Heart left ventricle (tissue), 16 donors: Measurements from ENCODE around the gene CD96. TPM values are rescaled to one million over a fixed set of nuclear protein-coding genes. Genes with fewer than 3 reads are reported as not detected.

Source experiments
- ATAC-seq, 4 donors: fragments of 200-7000 bp; cut with Tn5 transposase; one replicate each; pipeline ENCODE4 v1.9.1; 2020 to 2022; ENCODE audit warnings: moderate library complexity in 4 of 4, mild to moderate bottlenecking in 3 of 4, moderate number of reproducible peaks in 1 of 4
- DNase-seq, 5 donors: peaks; one replicate each; pipeline ENCODE4 v3.0.0-alpha.2; 2020
- H3K27ac ChIP-seq, 12 donors: fragments of 200-600 bp; sonication (generic) in 4 of 12; one replicate each; pipeline versions ENCODE4 v1.5.0 to v1.8.0; 2016 to 2022; ENCODE audit warnings: mild to moderate bottlenecking in 2 of 12
- H3K27me3 ChIP-seq, 9 donors: fragments of 200-600 bp; sonication (generic) in 2 of 9; one replicate each; pipeline versions ENCODE4 v1.5.1 to v1.8.0; 2016 to 2022; ENCODE audit warnings: mild to moderate bottlenecking in 3 of 9
- H3K36me3 ChIP-seq, 9 donors: fragments of 200-600 bp; sonication (generic) in 2 of 9; one replicate each; pipeline versions ENCODE4 v1.5.0 to v1.8.0; 2018 to 2022; ENCODE audit warnings: mild to moderate bottlenecking in 2 of 9
- H3K4me1 ChIP-seq, 12 donors: fragments of 200-600 bp; sonication (generic) in 4 of 12; one replicate each; pipeline versions ENCODE4 v1.5.0 to v1.8.0; 2016 to 2022; ENCODE audit warnings: mild to moderate bottlenecking in 3 of 12
- H3K4me3 ChIP-seq, 12 donors: fragments of 200-600 bp; sonication (generic) in 4 of 12; one replicate each; pipeline versions ENCODE4 v1.5.0 to v1.8.0; 2017 to 2022; ENCODE audit warnings: mild to moderate bottlenecking in 9 of 12, moderate library complexity in 4 of 12
- H3K9me3 ChIP-seq, 12 donors: fragments of 200-600 bp; sonication (generic) in 4 of 12; one replicate each; pipeline versions ENCODE4 v1.5.0 to v1.8.0; 2016 to 2022; ENCODE audit warnings: mild to moderate bottlenecking in 1 of 12
- POLR2A ChIP-seq, 2 donors: fragments of 450-650 bp; IDR thresholded peaks; one replicate each; pipeline ENCODE4 v1.6.1; 2017; ENCODE audit warnings: antibody characterized with exemption in 2 of 2, mild to moderate bottlenecking in 2 of 2, moderate library complexity in 2 of 2
- WGBS, 4 donors: extraction: QIAGEN DNeasy Blood & Tissue Kit in 2 of 4; methylation state at CpG; one replicate each; pipeline versions ENCODE4 v1.1.5 to v1.1.7; 2013 to 2018; 5-methylcytosine and 5-hydroxymethylcytosine counted together
- intact Hi-C, 10 donors: fragments of 100-400 bp; cut with DNase I; formaldehyde crosslinking; loops; one replicate each; pipeline versions ENCODE4 v1.11.1 to v1.14.2; 2022
- polyA plus RNA-seq, 2 donors: library from polyadenylated mRNA; stranded (reverse); fragments of 200-250 nt; gene quantifications; one replicate each; pipeline ENCODE4 v1.2.3, GENCODE V29; 2013
- total RNA-seq, 9 donors: library from RNA; depleted of rRNA in 2 of 9; stranded (reverse); fragments of >200 nt in 2 of 9; fragmentation: NEBNext Ultra II Directional in 3 of 9; extraction: Animal tissue kit (Norgen Biotek cat#: 25700) in 3 of 9; gene quantifications; one replicate each; pipeline versions ENCODE4 v1.1.0 to v1.2.4, GENCODE V29; 2016 to 2023
- TF ChIP-seq, protein P1 (sequence below), 12 donors: fragments of 200-600 bp; sonication (generic) in 4 of 12; IDR thresholded peaks; one replicate each; pipeline versions ENCODE4 v1.5.0 to v1.8.0; 2018 to 2022; ENCODE audit warnings: antibody characterized with exemption in 12 of 12, mild to moderate bottlenecking in 5 of 12
- donor health status: ischemic (EF 13 %, LVEDD 7.1; RV severe dilation, severe dysfunction).
- donor health status: healthy with polysubstance abuse.
- donor health status: DM: no; HTN: yes; CAD: no.
- donor health status: DM: no; HTN: no; CAD: no.
- donor health status: ischemic (EF 25% LVEDD 6.9; RV normal size, moderate dysfunction).
- donor health status: ischemic (EF 25% LVEDD 5.7; RV mildly dilated, moderate dysfunction).
- donor health status: healthy.
- donor health status: DM: yes; HTN: yes; CAD: no.
- donor health status: ischemic (EF 35%, LVEDD 5.7; RV mildly dilated, moderate dysfunction).
- donor health status: nonischemic (EF 11% LVEDD 7.7; RV severe dilation, severe dysfunction).
- donor health status: DM: yes; HTN: yes; CAD: no.
- donor health status: PGD.
- donor health status: ischemic (EF 29% LVEDD 5.4; RV normal size, mild dysfunction).
- donor health status: nonischemic (EF 23%, LVEDD 6.1; RV moderate dilation, normal function).

Gene CD96
- total and polyA plus RNA-seq, 11 donors: 0.08 to 4.4 (median 0.28) TPM; not detected in 4

DNA sequence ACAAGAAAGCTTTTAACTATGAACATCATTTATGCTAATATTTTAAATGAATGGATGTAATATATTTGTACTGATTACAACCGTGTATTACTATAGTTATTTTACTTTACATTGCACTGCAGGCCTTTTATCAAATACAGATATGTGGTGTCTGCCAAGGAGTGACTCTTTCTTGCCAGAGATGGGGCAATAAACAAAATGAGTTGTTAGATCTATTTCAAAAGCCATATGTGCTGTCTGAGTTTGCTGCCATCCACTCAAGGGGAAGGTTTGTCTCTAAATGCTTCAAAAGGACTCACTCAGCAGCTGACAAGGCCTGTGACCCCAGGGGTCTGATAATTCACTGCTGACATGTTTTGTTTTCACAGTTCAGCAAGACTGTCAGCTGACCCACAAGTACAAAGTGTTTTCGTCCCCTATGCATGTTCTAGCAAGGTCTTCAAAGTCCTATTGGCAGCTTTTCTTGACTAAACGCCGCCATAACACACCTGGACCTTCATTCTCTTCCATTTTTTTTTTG, 94.4 kb downstream of the CD96 start:
- intact Hi-C loops: no loop called here
- DNase-seq (no peak), ATAC-seq (no peak)
- Histone ChIP-seq H3K27ac (no peak overlapping the region), H3K4me3 (no peak overlapping the region), H3K36me3 (no peaks in the 10 kb centered on the region), H3K4me1 (no peaks in the 10 kb centered on the region), H3K9me3 (peaks cover 0 to 3% (median 0%) of the 10 kb centered on the region in 12 donors), H3K27me3 (no peaks in the 10 kb centered on the region)
- no peak for TF ChIP-seq POLR2A (IDR thresholded peaks at IDR 0.05)
- TF ChIP-seq, protein P1, sequence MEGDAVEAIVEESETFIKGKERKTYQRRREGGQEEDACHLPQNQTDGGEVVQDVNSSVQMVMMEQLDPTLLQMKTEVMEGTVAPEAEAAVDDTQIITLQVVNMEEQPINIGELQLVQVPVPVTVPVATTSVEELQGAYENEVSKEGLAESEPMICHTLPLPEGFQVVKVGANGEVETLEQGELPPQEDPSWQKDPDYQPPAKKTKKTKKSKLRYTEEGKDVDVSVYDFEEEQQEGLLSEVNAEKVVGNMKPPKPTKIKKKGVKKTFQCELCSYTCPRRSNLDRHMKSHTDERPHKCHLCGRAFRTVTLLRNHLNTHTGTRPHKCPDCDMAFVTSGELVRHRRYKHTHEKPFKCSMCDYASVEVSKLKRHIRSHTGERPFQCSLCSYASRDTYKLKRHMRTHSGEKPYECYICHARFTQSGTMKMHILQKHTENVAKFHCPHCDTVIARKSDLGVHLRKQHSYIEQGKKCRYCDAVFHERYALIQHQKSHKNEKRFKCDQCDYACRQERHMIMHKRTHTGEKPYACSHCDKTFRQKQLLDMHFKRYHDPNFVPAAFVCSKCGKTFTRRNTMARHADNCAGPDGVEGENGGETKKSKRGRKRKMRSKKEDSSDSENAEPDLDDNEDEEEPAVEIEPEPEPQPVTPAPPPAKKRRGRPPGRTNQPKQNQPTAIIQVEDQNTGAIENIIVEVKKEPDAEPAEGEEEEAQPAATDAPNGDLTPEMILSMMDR (IDR thresholded peaks at IDR 0.05): no peak
- 34 to 40% (median 38%) methylated on average over 4 of the region's 4 CpGs for WGBS, 4 donors

DNA sequence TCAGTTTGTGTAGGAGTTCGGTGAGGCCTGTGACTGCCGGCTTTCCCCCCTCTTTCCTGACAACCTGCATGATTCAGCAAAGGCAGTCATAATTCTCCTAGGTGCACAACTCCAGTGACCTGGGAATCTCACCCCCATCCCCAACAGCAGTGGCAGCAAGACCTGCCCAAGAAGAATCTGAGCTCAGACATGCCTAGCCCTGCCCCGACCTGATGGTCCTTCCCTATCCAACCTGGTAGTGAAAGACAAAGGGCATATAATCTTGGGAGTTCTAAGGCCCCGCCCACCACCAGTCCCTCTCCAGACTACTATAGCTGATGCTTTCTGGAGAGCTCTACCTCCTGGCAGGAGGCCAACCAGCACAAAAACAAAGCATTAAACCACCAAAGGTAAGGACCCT, 97.3 kb downstream of the CD96 start:
- no peak for DNase-seq
- H3K27ac ChIP-seq: no peak overlapping the region
- peaks cover 0 to 18% (median 0%) of the 10 kb centered on the region in 12 donors for H3K9me3 ChIP-seq
- H3K4me3 ChIP-seq: no peak overlapping the region
- no peaks in the 10 kb centered on the region for H3K27me3 ChIP-seq
- WGBS, 4 donors: 75 to 90% (median 87%) methylated on average over 2 to 4 of the region's 4 CpGs
- no peaks in the 10 kb centered on the region for H3K4me1 ChIP-seq
- TF ChIP-seq, protein P1 (IDR thresholded peaks at IDR 0.05): no peak
- H3K36me3 ChIP-seq: no peaks in the 10 kb centered on the region
- ATAC-seq: no peak
- intact Hi-C loops: no loop called here

DNA sequence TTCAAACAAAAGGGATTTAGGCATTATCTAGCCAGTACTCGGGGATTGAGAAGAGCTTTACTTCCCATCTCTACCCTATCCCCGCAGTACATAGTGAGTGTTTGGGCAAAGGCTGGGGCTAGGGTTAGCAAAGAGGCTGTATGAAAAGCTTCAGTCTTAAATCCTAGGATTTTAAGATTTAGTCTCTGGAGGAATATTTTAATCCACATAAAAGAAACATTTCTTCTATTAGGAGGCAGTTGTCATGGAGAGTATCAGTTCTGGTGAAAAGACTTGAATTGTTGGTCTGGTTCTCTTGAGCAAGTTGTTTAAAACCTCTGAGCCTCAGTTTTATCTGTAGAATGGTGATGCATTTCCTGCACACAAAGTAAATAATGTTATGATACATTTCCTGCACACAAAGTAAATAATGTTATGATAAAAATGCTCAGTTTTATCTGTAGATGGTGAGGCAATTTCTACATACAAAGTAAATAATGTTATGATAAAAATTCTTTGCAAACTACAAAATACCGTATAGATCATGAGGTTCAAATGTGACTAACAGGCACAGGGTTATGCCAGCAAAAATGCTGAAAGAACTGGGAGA, 107.1 kb downstream of the CD96 start:
- no peak for ATAC-seq

More for the DNA sequence above, 107.1 kb downstream of the CD96 start:
- TF ChIP-seq POLR2A (IDR thresholded peaks at IDR 0.05): no peak
- TF ChIP-seq, protein P1 (IDR thresholded peaks at IDR 0.05): no peak
- Histone ChIP-seq H3K27ac (no peak overlapping the region), H3K27me3 (peaks cover 0 to 8% (median 0%) of the 10 kb centered on the region in 9 donors), H3K9me3 (peaks cover 0 to 1% (median 0%) of the 10 kb centered on the region in 12 donors), H3K36me3 (no peaks in the 10 kb centered on the region), H3K4me1 (no peaks in the 10 kb centered on the region), H3K4me3 (no peak overlapping the region)
- DNase-seq: no peak
- WGBS, 4 donors: 62 to 76% (median 68%) methylated on average over 3 of the region's 3 CpGs
- intact Hi-C loops: no loop called here
